Esophagus squamous epithelium (tissue), 4 donors: ENCODE results near the gene GDF11.

Experiments used
- POLR2A ChIP-seq, 4 donors: fragments of 450-650 bp; IDR thresholded peaks; one replicate each; pipeline ENCODE4 v1.6.1; 2017; ENCODE audit warnings: antibody characterized with exemption in 4 of 4, mild to moderate bottlenecking in 4 of 4, moderate library complexity in 3 of 4
- TF ChIP-seq, protein P1 (sequence below), 6 experiments: fragments of 450-650 bp in 4 of 6; fragments of 200-600 bp in 2 of 6; sonication (generic) in 2 of 6; IDR thresholded peaks; one replicate each; pipeline ENCODE4 v1.5.1; 2016 to 2019; ENCODE audit warnings: antibody characterized with exemption in 6 of 6, mild to moderate bottlenecking in 4 of 6, moderate library complexity in 4 of 6

DNA sequence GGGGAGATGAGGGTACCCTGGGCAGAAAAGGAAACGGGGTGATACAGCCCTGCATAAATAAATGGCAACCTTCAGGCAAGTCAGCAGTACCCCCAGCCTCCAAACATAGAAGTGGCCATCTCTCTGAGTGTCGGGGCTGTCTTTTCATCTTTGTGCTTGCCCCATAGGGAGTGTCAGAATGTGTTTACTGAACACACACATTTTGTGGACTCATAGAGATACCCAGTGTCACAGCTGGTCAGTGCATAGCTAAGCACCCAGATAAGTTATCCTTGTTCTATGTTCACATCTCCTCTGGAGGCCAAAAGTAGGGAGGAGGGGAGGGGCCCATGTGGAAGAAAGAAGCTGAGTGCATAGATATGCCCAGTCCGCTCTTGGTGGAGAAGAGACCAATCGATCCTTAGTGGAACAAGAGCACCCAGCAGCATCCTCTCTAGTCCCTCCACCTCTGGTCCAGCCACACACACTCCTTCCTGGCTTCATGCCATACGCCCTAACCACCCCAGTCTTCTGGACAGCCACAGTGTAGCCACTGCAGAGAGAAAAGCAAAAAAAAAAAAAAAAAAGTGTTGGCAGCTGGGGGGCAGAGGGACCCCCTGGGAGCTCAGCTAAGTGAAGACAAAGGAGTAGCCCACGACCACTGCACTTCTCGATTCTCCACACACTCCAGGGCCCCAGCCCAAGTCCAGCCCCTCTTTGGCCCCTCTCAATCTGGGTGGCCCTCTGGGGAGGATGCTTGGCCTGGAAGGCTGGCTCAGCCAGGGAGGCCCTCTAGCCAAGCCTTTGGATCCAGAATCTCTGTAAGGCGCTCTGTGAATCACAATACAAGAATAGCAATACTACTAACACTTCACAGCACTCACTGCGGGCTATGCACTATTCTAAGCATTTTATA is 37.9 kb upstream of the GDF11 start:
- TF ChIP-seq, protein P1, sequence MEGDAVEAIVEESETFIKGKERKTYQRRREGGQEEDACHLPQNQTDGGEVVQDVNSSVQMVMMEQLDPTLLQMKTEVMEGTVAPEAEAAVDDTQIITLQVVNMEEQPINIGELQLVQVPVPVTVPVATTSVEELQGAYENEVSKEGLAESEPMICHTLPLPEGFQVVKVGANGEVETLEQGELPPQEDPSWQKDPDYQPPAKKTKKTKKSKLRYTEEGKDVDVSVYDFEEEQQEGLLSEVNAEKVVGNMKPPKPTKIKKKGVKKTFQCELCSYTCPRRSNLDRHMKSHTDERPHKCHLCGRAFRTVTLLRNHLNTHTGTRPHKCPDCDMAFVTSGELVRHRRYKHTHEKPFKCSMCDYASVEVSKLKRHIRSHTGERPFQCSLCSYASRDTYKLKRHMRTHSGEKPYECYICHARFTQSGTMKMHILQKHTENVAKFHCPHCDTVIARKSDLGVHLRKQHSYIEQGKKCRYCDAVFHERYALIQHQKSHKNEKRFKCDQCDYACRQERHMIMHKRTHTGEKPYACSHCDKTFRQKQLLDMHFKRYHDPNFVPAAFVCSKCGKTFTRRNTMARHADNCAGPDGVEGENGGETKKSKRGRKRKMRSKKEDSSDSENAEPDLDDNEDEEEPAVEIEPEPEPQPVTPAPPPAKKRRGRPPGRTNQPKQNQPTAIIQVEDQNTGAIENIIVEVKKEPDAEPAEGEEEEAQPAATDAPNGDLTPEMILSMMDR (IDR thresholded peaks at IDR 0.05): no peak
- TF ChIP-seq POLR2A (IDR thresholded peaks at IDR 0.05): no peak
